Measurements from ENCODE around the gene USP7. TPM values are rescaled to one million over a fixed set of nuclear protein-coding genes. Genes with fewer than 3 reads are reported as not detected.

Gene USP7
- total RNA-seq, 2 experiments from 2014 or later = 162 to 166 TPM

GRCh38 chr16:8899709-8900317, 63.9 kb downstream of the USP7 start:
- Mint-ChIP-seq H3K4me1 (no peaks in the 10 kb centered on the region), H3K36me3 (ENCODE audit: low read depth) (peaks cover 83% of the 10 kb centered on the region), H3K4me3 (no peak overlapping the region), H3K27ac (no peak overlapping the region), H3K9me3 (no peaks in the 10 kb centered on the region), H3K27me3 (no peaks in the 10 kb centered on the region)
- ChIA-PET CTCF (interaction anchor here (1.7 to 5.6 kb wide), 3 partner anchors 20 to 109 kb away, joined by 4 to 28 read pairs (median 18); no protein-coding TSS in a partner anchor), POLR2A (no interaction called here)
- no peak for DNase-seq

- Mint-ChIP-seq H3K27ac (no peak overlapping the region), H3K4me1 (no peaks in the 10 kb centered on the region), H3K9me3 (no peaks in the 10 kb centered on the region), H3K4me3 (no peak overlapping the region), H3K27me3 (no peaks in the 10 kb centered on the region), H3K36me3 (ENCODE audit: low read depth) (peaks cover 86% of the 10 kb centered on the region)
- ChIA-PET CTCF (interaction anchor here (1.3 to 5.6 kb wide), 5 partner anchors 10 to 110 kb away, joined by 3 to 28 read pairs (median 5); no protein-coding TSS in a partner anchor), POLR2A (interaction anchor here (1.9 kb wide), 1 partner anchor 62 kb away, joined by 4 read pairs; no protein-coding TSS in a partner anchor)
- no peak for DNase-seq
Measured at GRCh38 chr16:8898660-8899318, 64.9 kb downstream of the USP7 start.

- no peak overlapping the region for H3K27ac Mint-ChIP-seq
- H3K36me3 Mint-ChIP-seq (ENCODE audit: low read depth) = peaks cover 85% of the 10 kb centered on the region
- H3K4me3 Mint-ChIP-seq = no peak overlapping the region
Measured at GRCh38 chr16:8894736-8895334, 68.9 kb downstream of the USP7 start.

GRCh38 chr16:8893976-8894690, 69.6 kb downstream of the USP7 start:
- CTCF ChIA-PET = interaction anchor here (0.8 to 1.7 kb wide), 3 partner anchors 14 to 25 kb away, joined by 3 to 6 read pairs (median 3); partner anchors contain the start of gene CARHSP1
- H3K36me3 Mint-ChIP-seq (ENCODE audit: low read depth) = peaks cover 78% of the 10 kb centered on the region
- no peak overlapping the region for H3K27ac Mint-ChIP-seq

More at GRCh38 chr16:8894736-8895334, 68.9 kb downstream of the USP7 start:
- Mint-ChIP-seq H3K9me3 (no peaks in the 10 kb centered on the region), H3K27me3 (no peaks in the 10 kb centered on the region), H3K4me1 (peaks cover 28% of the 10 kb centered on the region)
- POLR2A ChIA-PET = interaction anchor here (0.6 kb wide), 1 partner anchor 26 kb away, joined by 3 read pairs; the partner anchor contains the start of gene CARHSP1
- no peak for DNase-seq
- CTCF ChIA-PET = interaction anchor here (0.9 to 1.7 kb wide), 5 partner anchors 12 to 245 kb away, joined by 4 to 6 read pairs (median 4); no protein-coding TSS in a partner anchor

GRCh38 chr16:8893426-8893825, 70.3 kb downstream of the USP7 start:
- Mint-ChIP-seq H3K27me3 (no peaks in the 10 kb centered on the region), H3K9me3 (no peaks in the 10 kb centered on the region), H3K27ac (no peak overlapping the region), H3K36me3 (ENCODE audit: low read depth) (peaks cover 74% of the 10 kb centered on the region), H3K4me3 (no peak overlapping the region), H3K4me1 (peaks cover 28% of the 10 kb centered on the region)
- POLR2A ChIA-PET = interaction anchor here (1.0 to 1.9 kb wide), 2 partner anchors 10 to 25 kb away, joined by 3 to 8 read pairs; partner anchors contain the start of gene CARHSP1
- no peak for DNase-seq
- CTCF ChIA-PET = interaction anchor here (0.7 to 0.9 kb wide), 3 partner anchors 12 to 25 kb away, joined by 3 read pairs; partner anchors contain the start of gene CARHSP1

More at GRCh38 chr16:8893976-8894690, 69.6 kb downstream of the USP7 start:
- POLR2A ChIA-PET = interaction anchor here (1.0 to 1.9 kb wide), 2 partner anchors 11 to 25 kb away, joined by 3 to 8 read pairs; partner anchors contain the start of gene CARHSP1
- no peak for DNase-seq
- Mint-ChIP-seq H3K4me1 (peaks cover 28% of the 10 kb centered on the region), H3K4me3 (no peak overlapping the region), H3K27me3 (no peaks in the 10 kb centered on the region), H3K9me3 (no peaks in the 10 kb centered on the region)

GRCh38 chr16:8892101-8892575, 71.6 kb downstream of the USP7 start:
- Mint-ChIP-seq H3K4me3 (peak overlapping the region; percentile 24), H3K36me3 (ENCODE audit: low read depth) (peaks cover 70% of the 10 kb centered on the region)
- DNase-seq = no peak

GRCh38 chr16:8890549-8890921, 73.2 kb downstream of the USP7 start:
- Mint-ChIP-seq H3K27ac (peak overlapping the region; percentile 88), H3K36me3 (ENCODE audit: low read depth) (peaks cover 64% of the 10 kb centered on the region), H3K4me1 (peaks cover 36% of the 10 kb centered on the region), H3K4me3 (no peak overlapping the region), H3K27me3 (peaks cover 5% of the 10 kb centered on the region), H3K9me3 (no peaks in the 10 kb centered on the region)
- no peak for DNase-seq
- CTCF ChIA-PET = interaction anchor here (0.6 to 1.8 kb wide), 6 partner anchors 9 to 216 kb away, joined by 3 to 11 read pairs (median 4); no protein-coding TSS in a partner anchor
- POLR2A ChIA-PET = interaction anchor here (0.6 to 2.8 kb wide), 9 partner anchors 9 to 201 kb away, joined by 3 to 8 read pairs (median 3); partner anchors contain the start of genes CARHSP1, HAPSTR1 and LITAFD

More at GRCh38 chr16:8892101-8892575, 71.6 kb downstream of the USP7 start:
- peak overlapping the region; percentile 88 for H3K27ac Mint-ChIP-seq
- ChIA-PET POLR2A (interaction anchor here (0.9 to 1.9 kb wide), 6 partner anchors 9 to 200 kb away, joined by 3 to 13 read pairs (median 4); partner anchors contain the start of genes CARHSP1, HAPSTR1 and USP7), CTCF (interaction anchor here (0.8 to 1.5 kb wide), 4 partner anchors 12 to 117 kb away, joined by 3 to 6 read pairs (median 5); no protein-coding TSS in a partner anchor)
- H3K4me1 Mint-ChIP-seq = peaks cover 30% of the 10 kb centered on the region
- no peaks in the 10 kb centered on the region for H3K9me3 Mint-ChIP-seq
- H3K27me3 Mint-ChIP-seq = no peaks in the 10 kb centered on the region

- Mint-ChIP-seq H3K27me3 (peaks cover 5% of the 10 kb centered on the region), H3K4me1 (peaks cover 37% of the 10 kb centered on the region)
Measured at GRCh38 chr16:8889893-8890548, 73.7 kb downstream of the USP7 start.

GRCh38 chr16:8888951-8889892, 74.5 kb downstream of the USP7 start:
- Mint-ChIP-seq H3K9me3 (no peaks in the 10 kb centered on the region), H3K27me3 (peaks cover 5% of the 10 kb centered on the region), H3K4me1 (peaks cover 37% of the 10 kb centered on the region), H3K4me3 (no peak overlapping the region), H3K36me3 (ENCODE audit: low read depth) (peaks cover 51% of the 10 kb centered on the region), H3K27ac (no peak overlapping the region)
- no peak for DNase-seq
- ChIA-PET CTCF (interaction anchor here (1.2 to 2.1 kb wide), 3 partner anchors 9 to 47 kb away, joined by 4 to 11 read pairs (median 5); no protein-coding TSS in a partner anchor), POLR2A (interaction anchor here (1.0 to 2.8 kb wide), 6 partner anchors 9 to 47 kb away, joined by 3 to 8 read pairs (median 4); partner anchors contain the start of gene CARHSP1)

More at GRCh38 chr16:8889893-8890548, 73.7 kb downstream of the USP7 start:
- POLR2A ChIA-PET = interaction anchor here (0.6 to 2.8 kb wide), 8 partner anchors 8 to 46 kb away, joined by 3 to 8 read pairs (median 3); partner anchors contain the start of genes CARHSP1 and LITAFD
- Mint-ChIP-seq H3K9me3 (no peaks in the 10 kb centered on the region), H3K4me3 (no peak overlapping the region), H3K36me3 (ENCODE audit: low read depth) (peaks cover 59% of the 10 kb centered on the region), H3K27ac (peak overlapping the region; percentile 88)
- DNase-seq = no peak
- CTCF ChIA-PET = interaction anchor here (0.6 to 2.1 kb wide), 5 partner anchors 8 to 216 kb away, joined by 3 to 11 read pairs (median 4); no protein-coding TSS in a partner anchor

GRCh38 chr16:8887952-8888560, 75.7 kb downstream of the USP7 start:
- Mint-ChIP-seq H3K36me3 (ENCODE audit: low read depth) (peaks cover 39% of the 10 kb centered on the region), H3K4me3 (no peak overlapping the region), H3K9me3 (no peaks in the 10 kb centered on the region), H3K27ac (no peak overlapping the region), H3K4me1 (peaks cover 34% of the 10 kb centered on the region), H3K27me3 (peaks cover 5% of the 10 kb centered on the region)
- DNase-seq = no peak
- ChIA-PET CTCF (interaction anchor here (2.1 kb wide), 1 partner anchor 10 kb away, joined by 5 read pairs; no protein-coding TSS in a partner anchor), POLR2A (interaction anchor here (1.4 kb wide), 1 partner anchor 19 kb away, joined by 5 read pairs; the partner anchor contains the start of gene CARHSP1)
